Stimulated activated CD4-positive, alpha-beta T cell treated with anti-CD3 and anti-CD28 coated beads, Interleukin-1b, Interleukin-23, amount 100 ng/mL, for 48 hours (primary cell): ENCODE data around the gene BCAS2.
"Not testable (repeated sequence)": the region's sequence is repeated elsewhere in the genome, so short reads cannot be mapped to it uniquely, and the experiment has no call there.

Experiments
- DNase-seq: peaks from one replicate; pipeline ENCODE4 v3.0.0-alpha.2; 2020

Gene BCAS2

DNA sequence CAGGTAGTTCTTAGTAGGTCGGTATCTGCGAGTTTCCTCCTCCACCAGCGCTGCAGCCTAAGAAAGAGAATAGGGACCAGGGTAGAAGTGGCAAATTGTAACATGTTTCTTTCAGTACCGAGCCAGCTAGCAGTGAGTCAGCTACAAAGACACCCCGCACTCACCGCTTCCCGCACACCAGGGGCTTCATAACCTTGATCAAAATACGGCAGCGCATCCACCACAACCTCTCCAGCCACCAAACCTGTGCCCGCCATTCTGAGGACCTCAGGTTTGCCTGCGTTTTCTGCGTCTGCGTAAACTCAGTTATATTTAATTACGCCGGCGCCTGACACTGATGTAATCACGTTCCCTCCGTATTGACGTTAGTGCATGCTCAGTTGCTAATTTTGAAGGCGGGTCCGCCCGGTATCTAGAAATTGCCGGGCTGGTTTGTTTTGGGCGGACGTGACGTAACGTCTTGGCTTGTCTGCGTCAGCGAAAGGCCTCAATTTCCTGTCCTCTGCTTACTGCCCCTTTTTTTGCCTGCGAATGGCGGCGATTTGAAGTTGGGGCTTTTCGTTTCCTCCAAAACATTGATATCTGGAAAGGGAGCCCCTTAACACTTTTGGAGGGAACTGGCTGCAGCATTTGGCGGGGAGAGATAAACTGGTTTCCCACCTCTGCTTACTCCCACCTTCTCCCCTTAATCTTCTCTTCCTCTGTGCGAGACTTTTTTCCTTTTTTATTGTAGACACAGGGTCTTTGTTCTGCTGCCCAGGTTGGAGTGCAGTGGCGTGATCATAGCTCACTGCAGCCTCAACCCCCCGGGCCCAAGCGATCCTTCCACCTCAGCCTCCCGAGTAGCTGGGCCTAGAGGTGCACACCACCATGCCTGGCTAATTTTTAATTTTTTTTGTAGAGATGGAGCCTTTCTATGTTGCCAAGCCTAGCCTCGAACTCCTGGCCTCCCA, at the start of gene BCAS2:
Gene BCAS2 (minus strand): TSS at position 281 of the 953 bp plus-strand sequence. CDS start 24 bp downstream, at position 257.
- peak; percentile 96 for DNase-seq

DNA sequence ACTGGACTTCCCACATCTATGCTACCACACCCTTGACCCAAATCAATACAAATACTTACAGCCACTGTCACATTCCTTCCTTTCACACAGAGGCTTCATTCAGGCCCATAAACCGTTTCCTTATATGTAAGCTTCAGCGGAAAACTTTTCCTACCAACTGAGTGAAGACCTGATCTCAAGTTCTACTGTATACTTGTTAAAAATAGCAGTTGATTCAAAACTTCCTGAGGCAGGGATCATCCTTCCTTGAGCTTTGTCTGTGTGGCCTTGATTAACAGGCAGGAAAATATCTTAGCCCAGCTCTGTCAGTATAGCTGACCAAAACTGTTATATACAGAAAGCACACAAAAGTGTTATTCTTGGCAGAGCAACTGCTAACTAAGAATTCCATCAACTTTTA, 45.7 kb upstream of the BCAS2 start:
- DNase-seq, result no peak

DNA sequence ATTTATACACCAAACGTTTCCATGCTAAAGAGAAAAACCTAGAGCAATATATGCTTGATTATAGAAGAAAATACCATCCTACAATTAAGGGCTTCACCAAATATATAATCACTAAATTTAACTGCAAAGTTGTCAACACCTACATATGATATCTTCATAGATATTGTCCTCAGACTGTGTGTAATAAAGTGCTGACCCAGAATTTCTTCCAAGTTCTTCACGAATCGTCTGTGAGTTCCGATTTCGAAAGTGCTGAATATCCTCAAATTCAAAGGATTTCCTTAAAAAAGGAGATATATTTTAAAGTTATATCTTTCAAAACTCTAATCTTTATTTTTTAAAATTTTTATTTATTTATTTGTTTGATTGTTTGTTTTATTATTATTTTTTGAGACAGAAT, 41.9 kb upstream of the BCAS2 start:
- no peak for DNase-seq

DNA sequence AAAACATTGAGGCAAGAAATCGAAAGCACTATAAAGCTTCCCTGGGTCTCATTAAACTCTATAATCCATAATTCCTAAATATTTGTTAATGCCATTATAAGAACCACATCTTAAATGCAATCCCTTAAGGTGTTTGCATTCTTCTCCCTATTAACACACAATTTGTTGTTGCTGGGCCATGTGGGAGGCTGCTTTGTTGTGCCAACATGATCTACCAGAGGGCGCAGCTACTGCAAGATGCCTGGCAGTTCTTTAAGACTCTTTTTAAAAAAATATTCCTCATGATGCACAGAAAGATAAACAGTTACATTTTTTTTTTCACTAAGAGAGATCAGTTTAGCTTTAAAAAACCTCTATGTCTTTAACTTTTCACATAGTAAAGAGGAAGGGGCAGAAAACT, 39.0 kb upstream of the BCAS2 start:
- no peak for DNase-seq

DNA sequence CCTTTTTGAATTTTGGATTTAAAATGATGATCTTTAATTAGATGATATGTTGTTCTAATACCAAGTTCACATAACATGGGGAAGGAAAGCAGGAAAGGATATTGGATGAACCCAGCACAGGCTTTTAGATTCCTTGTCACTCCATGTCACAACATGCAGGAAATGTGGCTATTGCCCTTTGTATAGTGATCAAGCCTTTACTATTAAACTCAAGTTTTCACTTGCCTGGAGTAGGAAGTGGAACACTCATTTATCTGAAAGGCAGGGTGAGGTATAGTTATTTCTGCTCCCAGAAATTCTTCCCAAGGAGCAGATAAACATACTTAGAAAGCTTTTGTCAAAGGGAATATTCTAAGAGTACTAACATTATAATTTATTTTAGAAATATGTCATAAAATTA, 37.2 kb upstream of the BCAS2 start:
- no peak for DNase-seq

DNA sequence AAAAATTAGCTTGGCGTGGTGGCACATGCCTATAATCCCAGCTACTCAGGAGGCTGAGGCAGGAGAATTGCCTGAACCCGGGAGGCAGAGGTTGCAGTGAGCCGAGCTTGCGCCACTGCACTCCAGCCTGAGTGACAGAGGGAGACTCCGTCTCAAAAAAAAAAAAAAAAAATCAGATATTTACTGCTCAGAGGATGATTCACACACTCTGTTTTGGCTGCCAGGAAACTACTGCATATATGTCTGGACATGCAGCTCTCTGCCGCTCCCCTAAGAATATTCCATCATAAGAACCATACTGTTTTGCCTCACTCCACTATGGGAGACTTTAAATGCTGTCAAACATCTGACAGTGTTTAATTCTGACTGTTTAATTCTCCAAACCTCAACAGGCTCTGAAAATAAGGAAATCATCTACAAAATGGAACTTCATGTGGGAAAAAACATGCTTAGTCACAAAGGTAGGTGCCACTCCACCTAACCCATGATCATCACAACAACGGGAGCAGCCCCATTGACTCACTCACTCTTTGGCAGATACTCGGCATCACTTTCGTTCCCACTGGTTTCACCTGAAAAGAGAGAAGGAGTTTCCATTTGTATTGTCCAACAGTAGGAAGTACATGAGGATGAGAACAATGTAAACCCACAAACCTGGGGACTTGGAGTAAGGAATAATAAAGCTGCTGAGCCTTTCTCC, 29.3 kb upstream of the BCAS2 start:
- no peak for DNase-seq

DNA sequence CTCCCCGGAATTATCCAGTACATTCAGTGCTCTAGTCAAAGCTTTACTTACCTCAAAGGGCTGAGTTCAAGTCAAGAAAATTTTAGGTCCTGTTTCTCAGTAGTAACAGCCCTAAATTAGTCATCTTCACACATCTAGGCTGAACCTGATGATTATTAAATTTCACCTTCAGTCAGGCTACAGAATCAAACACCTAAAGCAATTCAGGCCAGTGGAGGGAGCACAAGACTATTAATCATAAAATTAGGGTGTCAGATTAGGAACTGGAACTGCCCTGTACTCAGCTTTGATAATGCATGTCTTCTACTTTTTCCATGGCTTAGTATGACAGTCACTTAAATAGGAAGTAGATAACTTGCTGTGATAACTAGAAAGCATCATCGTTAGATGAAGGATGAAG, 28.4 kb upstream of the BCAS2 start:
- DNase-seq, result no peak

DNA sequence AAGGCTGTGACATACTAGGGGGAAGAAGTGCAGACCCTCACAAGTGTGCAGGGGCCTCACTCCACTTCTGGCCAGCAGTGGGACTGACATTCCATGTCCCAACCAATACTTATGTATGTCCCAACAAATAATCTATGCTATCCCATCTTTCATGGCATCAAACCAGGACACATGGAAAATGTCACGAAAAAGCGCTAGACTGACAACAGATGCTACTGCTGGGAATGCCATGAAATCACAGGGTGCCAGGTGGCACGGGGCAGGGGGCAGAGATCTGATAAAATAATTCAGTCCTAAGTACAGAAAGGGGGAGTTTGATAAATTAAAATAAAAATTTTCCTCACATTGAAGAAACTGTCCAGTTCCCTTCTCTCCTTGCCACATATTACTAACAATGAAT, 27.6 kb upstream of the BCAS2 start:
- DNase-seq, result no peak

DNA sequence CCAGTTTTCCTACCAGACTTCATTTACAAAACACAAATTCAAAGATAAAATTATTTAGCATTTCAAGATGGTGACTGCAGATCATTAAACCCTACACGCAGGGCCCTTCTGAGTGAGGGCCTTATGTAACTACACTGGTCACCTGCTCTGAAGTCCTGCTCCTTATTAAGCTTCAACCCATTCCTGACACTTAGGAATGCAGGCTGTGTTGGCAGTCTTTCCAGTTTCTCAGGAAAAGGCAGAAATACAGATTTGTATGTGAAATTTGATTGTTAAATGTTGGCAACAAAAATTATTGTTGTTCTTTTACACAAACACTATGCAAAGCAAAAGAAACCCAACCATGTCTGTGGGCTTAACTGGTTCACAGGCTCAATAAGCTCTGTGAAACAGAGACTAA, 25.8 kb upstream of the BCAS2 start:
- DNase-seq, result no peak

DNA sequence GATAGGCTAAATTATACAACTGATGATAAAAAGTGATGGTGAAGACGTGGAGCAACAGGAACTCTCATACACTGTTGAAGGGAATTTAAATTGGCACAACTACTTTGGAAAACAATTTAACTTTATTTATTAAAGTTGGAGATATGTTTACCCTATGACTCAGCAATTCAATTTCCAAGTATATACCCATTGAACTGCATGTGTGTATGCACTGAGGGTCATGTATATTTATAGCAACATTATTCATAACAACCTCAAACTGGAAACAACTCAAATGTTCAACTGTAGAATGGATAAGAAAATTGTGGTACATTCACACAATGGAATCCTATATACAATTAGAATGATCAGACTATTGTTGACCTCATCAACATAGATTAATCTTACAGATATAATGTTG, 16.5 kb upstream of the BCAS2 start:
- no peak for DNase-seq

DNA sequence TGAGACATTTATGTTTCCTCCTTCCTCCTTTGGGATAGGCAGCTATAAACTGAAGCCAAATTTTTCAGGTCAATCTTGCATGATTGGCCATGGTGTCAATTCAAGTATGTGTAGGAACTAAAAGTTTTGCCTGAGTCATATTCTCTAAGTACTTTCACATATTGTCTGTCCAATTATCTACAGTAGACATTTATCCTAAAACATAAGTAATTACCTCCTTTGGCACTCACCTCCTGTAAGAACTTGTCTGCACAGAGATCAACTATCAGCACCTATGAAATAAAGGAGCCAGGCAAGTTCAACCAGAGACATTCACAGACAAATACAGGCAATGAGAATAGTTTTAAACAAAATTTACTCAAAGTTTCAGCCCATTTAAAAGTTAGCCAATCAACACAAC, 14.2 kb upstream of the BCAS2 start:
- no peak for DNase-seq

DNA sequence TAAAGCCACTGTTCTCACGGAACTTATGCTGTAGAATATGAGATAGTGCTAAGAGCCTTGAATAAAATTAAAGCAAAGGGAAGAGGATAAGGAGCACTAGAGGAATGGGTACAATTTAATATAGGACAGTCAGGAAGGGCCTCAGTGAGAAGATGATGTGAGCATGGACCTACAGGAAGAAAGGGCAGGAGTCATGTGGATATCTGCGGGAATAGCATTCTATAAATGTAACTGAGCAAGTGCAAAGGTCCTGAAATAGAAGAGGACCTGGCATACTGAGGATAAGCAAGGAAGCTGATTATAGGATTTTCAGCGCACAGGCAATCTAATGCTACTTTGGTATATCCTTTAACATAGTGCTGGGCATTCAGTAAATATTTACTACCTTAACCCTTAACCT, 12.6 kb upstream of the BCAS2 start:
- no peak for DNase-seq

DNA sequence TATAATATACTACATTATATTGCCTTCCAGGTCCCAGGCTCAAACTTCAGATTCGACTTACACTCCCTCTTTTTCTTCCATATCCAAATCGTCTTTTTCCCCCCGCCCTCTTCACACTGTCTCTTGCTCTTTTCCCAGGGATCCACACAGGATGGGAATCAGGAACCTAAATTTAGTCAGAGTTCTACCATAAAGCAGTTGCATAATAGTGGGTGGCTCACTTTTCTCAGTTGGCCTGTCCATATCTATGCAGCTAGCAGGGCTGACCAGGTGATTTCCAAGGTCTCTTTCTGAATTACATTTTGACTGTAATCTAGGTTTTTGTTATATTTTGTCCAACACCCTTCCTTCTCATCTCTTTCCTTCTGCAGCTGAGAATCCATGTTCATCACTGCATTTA, 7.7 kb upstream of the BCAS2 start:
- DNase-seq, result no peak

DNA sequence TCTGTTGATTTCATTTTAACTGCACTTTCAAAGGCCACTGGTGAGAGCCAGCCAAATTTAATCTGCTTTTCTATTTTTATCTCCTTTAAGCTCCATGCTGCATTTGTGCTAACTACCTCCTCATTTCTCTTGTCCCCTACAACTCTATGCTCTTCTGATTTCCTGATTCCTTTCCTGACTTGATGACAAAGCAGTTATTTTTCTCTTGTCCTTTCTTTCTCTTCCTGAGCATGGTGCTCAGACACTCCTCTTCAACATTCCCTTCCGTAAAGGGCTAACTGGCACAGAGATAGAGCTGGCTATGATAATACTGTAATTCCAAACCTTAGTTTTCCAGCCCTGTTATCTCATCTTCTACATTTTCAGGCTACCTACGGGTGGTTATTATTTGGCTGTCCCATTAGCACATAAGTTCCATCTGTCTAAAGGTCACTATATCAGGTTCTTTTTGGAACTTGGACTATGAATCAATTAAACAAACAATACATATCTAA, 6.8 kb upstream of the BCAS2 start:
- no peak for DNase-seq

DNA sequence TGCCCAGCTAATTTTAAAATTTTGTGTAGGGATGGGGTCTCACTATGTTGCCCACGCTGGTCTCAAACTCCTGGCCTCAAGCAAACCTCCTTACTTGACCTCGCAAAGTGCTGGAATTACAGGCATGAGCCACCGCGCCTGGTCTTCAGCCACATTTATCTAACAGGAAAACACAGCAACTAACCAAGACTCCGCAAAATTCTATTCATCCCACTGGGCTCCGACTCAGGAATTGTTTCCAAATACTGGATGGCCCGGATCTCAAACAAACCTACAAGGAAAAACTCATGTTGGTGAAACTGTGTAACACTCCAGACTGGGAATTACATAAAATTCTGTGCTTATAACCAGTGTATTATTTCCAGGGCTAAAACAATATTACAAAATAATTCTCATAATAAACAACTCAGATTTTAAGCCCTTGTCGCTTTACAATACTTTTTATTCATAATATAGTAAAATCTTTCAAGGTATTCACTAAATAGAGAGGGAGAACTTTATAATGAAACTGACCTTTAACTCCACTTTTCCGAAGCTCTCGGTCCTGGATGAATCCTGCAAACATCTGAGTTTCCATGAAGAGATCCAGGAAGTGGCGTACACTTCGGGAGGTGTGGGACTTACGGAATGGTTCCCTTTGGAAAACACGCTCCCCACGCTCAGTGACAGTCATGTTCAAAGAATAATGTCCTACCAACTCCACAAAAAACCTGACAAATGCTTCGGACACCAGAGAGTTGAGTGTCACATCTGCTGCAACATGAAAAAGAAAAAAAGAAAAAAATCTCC, 6.0 kb upstream of the BCAS2 start:
- DNase-seq, result no peak

DNA sequence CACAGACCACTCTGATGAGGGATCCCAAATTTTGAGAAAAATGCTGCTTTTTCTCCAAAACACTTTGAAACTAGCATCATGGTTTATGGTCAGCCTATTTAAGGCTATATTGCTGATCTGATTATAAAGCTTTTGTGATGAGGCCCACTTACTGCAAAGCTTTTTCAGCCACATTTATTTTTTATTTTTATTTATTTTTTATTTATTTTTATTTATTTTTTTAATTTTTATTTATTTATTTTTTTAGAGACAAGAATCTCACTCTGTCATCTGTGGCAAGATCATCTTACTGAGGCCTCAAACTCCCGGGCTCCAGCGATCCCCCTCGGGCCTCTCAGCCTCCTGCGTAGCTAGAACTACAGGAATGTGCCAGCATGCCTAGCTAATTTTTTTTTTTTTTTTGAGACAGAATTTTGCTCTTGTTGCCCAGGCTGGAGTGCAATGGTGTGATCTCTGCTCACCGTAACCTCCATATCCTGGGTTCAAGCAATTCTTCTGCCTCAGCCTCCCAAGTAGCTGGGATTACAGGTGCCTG, 5.2 kb upstream of the BCAS2 start:
- DNase-seq, result no peak

DNA sequence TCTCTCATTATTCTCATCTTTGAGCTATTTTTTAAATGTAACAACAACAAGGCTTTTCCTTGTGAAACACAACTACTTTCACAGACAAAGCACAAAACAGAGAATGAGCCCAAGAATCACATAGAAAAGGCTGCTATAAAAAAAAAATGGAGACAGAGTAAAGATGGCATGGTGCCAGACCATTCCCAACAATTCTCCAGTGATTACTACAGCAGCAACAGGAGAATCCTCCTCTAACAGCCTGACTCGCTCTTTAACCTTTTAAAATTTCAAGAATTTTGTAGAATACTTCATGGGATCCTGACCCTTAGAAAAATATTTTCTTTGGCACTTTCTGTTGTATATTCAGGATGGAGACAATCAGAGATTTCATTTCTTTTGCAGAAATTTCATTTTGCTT, 3.8 kb upstream of the BCAS2 start:
- no peak for DNase-seq

DNA sequence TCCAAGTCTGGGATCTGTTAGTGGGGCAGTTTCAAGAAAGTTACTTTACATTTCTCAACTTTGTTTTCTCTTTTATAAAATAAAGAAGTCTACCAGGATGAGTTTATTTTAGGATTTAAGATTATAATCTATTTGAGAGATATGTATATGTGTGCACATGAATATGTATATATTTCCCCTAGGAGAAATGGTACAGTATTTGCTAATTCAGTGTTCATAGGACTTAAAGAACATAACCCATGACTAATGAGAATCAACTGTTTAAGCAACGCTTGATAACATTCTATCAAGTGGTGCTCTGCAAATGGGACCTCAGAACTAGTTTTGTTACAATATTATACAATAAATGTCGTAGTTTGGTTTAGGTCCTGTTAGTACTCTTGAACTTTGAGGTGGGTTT, 7.0 kb downstream of the BCAS2 start:
- DNase-seq, result no peak

DNA sequence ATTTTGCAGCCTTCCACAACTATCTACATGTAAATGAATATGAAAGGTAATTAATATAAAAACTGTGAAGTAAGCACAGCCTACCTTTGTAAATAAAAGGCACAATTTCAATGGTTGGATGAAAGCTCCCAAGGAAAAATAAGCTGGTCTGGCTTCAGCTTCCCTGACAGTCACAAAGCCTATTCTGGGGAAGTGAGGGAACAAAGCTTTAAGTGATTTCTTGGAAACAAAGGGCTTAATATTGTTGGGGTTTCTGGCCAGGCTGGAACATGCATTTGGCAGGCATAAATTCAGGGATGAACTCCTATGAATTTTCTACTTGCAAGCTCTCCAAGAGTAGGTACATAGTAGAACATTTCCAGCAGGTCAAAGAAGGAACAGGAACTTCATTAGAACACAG, 17.3 kb downstream of the BCAS2 start:
- DNase-seq, result no peak

DNA sequence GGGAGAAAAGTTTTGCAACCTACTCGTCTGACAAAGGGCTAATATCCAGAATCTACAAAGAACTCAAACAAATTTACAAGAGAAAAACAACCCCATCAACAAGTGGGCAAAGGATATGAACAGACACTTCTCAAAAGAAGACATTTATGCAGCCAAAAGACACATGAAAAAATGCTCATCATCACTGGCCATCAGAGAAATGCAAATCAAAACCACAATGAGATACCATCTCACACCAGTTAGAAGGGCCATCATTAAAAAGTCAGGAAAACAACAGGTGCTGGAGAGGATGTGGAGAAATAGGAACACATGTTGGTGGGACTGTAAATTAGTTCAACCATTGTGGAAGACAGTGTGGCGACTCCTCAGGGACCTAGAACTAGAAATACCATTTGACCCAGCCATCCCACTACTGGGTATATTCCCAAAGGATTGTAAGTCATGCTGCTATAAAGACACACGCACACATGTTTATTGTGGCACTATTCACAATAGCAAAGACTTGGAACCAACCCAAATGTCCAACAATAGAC, 18.4 kb downstream of the BCAS2 start:
- DNase-seq, result not testable (repeated sequence)

DNA sequence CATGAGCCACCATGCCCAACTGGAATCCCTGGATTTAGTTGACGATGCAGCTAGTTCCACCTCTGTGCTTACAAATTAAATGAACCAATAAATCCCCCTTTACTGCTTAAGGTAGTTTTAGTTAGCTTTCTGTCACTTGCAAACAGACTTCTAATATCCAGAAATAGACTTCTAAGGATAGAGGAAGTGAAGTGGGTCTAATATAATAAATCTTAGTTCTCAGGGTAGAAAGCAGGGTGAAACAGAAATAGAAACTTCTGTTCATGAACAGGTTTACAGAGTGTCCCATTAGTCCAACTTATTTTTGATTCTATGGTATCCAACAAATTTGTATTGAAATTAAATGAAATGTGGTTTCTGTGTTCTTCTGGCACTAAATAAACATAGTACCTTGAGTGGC, 20.1 kb downstream of the BCAS2 start:
- DNase-seq, result no peak

DNA sequence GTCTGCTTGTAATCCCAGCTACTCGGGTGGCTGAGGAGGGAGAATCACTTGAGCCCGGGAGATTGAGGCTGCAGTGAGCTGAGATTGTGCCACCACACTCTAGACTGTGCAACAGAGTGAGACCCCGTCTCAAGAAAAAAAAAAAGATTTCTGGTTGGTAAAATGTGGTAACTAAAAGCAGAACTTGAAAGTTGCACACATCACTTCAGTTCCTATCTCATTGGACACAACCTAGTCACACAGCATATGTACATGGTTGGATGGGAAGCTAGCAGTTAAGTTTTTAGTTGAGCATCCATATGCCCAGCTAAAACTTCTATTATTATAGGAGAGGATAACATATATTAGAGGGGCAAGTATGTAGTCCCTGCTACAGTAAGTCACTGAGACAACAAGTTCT, 22.1 kb downstream of the BCAS2 start:
- no peak for DNase-seq

DNA sequence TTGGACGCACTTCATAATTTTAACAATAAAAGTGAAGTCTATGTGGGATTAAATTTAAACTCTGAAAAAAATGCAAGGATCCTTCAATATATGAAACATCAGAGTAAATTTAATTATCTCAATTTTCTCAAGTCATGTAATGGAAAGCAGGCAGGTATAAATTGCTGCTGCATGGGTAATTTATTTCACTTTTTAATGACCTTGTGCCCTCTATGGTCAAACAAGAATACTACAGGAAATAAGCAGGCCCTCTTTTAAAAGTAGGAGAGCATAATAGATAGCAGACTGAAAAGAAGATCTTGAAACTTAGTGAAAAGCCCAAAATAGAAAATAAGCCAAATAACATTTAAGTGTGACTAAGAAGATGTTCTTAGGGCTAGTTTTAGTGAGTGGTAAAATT, 22.9 kb downstream of the BCAS2 start:
- DNase-seq, result no peak
